Body of pancreas (tissue), 4 donors: ENCODE measurements around the gene TRIM28.

Experiments
- POLR2A ChIP-seq, 3 donors: fragments of 450-650 bp; IDR thresholded peaks; one replicate each; pipeline ENCODE4 v1.6.1; 2016; ENCODE audit warnings: antibody characterized with exemption in 3 of 3, mild to moderate bottlenecking in 2 of 3
- TF ChIP-seq, protein P1 (sequence below), 7 experiments: fragments of 450-650 bp in 4 of 7; fragments of 200-600 bp in 3 of 7; sonication (generic) in 3 of 7; IDR thresholded peaks; one replicate each; pipeline ENCODE4 v1.5.1; 2016 to 2019; ENCODE audit warnings: antibody characterized with exemption in 7 of 7

DNA sequence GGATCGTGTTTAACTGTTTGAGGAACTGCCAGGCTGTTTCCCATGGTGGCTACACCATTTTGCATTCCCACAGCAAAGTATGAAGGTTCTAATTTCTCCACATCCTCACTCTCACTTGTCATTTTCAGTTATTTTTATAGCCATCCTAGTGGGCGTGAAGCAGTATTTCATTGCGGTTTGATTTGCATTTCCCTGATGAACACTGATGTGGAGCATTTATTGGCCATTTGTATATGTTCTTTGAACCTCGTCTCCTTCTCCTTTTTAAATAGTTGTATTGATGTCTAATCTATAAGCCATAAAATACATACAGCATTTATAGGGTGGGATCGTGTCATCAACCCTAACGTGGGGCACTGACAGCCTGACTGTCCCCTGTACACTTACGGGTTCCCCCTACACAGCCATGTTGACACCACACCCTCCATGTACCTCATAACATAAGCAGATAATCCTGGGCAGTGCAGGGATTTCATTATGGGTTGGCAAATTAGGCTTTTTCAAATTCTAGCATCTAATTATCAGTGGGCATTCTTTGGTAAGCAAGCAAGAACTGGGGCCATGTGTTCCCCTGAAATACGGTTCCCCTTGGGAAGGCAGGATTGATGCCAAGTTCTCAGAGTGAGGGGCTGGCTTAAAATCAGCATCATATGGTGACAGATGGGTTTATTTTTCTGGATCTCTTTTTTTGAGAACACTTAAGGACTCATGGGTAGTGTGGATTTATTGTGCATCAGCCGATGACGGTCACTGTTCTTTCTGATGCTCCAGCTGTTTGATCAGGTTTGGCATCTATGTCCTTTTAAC is 12.6 kb upstream of the TRIM28 start:
- TF ChIP-seq, protein P1, sequence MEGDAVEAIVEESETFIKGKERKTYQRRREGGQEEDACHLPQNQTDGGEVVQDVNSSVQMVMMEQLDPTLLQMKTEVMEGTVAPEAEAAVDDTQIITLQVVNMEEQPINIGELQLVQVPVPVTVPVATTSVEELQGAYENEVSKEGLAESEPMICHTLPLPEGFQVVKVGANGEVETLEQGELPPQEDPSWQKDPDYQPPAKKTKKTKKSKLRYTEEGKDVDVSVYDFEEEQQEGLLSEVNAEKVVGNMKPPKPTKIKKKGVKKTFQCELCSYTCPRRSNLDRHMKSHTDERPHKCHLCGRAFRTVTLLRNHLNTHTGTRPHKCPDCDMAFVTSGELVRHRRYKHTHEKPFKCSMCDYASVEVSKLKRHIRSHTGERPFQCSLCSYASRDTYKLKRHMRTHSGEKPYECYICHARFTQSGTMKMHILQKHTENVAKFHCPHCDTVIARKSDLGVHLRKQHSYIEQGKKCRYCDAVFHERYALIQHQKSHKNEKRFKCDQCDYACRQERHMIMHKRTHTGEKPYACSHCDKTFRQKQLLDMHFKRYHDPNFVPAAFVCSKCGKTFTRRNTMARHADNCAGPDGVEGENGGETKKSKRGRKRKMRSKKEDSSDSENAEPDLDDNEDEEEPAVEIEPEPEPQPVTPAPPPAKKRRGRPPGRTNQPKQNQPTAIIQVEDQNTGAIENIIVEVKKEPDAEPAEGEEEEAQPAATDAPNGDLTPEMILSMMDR (IDR thresholded peaks at IDR 0.05), result no peak
- no peak for TF ChIP-seq POLR2A (IDR thresholded peaks at IDR 0.05)
